ENCODE data around the gene SETD6. TPM values are rescaled to one million over a fixed set of nuclear protein-coding genes. Genes with fewer than 3 reads are reported as not detected.

SETD6 gene
- total RNA-seq, 1 donor from 2014 or later: 23.2 TPM

DNA sequence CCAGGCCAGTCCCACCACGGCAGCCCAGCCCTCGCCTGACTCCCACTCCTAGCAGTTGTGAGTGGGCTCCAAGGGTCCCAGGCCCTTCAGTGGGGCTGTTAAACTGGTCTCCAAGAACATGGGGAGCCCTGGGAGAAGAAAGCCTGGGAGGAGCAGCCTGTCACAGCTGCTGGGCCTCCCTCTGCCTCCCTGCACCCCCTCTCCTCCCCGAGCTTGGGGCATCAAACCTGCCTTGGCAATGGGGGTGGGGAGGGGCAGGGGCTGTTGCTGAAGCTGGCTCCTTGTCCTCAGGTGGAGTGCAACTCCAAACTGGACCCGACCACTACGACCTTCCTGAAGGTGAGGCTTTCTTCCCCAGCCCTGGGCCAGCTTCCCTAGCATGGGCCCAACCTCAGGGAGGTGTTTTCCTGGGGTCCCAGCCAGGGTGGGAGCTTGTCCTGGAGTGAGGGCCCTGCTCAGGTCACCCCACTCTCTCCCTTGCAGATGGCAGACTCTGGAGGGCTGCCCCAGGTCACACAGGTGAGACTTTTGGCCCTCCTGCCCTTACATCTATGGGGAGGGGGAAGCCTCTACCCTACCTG lies 6.6 kb upstream of the SETD6 start:
- TF ChIP-seq, protein P1, sequence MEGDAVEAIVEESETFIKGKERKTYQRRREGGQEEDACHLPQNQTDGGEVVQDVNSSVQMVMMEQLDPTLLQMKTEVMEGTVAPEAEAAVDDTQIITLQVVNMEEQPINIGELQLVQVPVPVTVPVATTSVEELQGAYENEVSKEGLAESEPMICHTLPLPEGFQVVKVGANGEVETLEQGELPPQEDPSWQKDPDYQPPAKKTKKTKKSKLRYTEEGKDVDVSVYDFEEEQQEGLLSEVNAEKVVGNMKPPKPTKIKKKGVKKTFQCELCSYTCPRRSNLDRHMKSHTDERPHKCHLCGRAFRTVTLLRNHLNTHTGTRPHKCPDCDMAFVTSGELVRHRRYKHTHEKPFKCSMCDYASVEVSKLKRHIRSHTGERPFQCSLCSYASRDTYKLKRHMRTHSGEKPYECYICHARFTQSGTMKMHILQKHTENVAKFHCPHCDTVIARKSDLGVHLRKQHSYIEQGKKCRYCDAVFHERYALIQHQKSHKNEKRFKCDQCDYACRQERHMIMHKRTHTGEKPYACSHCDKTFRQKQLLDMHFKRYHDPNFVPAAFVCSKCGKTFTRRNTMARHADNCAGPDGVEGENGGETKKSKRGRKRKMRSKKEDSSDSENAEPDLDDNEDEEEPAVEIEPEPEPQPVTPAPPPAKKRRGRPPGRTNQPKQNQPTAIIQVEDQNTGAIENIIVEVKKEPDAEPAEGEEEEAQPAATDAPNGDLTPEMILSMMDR (IDR thresholded peaks at IDR 0.05; ENCODE audit: insufficient read depth, low read length, severe bottlenecking): no peak
- DNase-seq (ENCODE audit: low read depth) (no peak), FAIRE-seq (no peak)
- H3K36me3 ChIP-seq (ENCODE audit: control insufficient read depth, insufficient read depth, low read length): no peaks in the 10 kb centered on the region
- H3K4me3 ChIP-seq (ENCODE audit: low read depth, low read length): no peak overlapping the region
- H3K27me3 ChIP-seq (ENCODE audit: control insufficient read depth, insufficient read depth, low read length): no peaks in the 10 kb centered on the region

- TF ChIP-seq, protein P1 (IDR thresholded peaks at IDR 0.05; ENCODE audit: insufficient read depth, low read length, severe bottlenecking): no peak
- Histone ChIP-seq H3K27me3 (ENCODE audit: control insufficient read depth, insufficient read depth, low read length) (no peaks in the 10 kb centered on the region), H3K36me3 (ENCODE audit: control insufficient read depth, insufficient read depth, low read length) (no peaks in the 10 kb centered on the region), H3K4me3 (ENCODE audit: low read depth, low read length) (no peak overlapping the region)
- no peak for DNase-seq (ENCODE audit: low read depth)
- no peak for FAIRE-seq
Observed at GRCh38 chr16:58509256-58510096, 5.8 kb upstream of the SETD6 start.

- H3K4me3 ChIP-seq (ENCODE audit: low read depth, low read length): no peak overlapping the region
- FAIRE-seq (no peak), DNase-seq (ENCODE audit: low read depth) (no peak)
- TF ChIP-seq, protein P1 (IDR thresholded peaks at IDR 0.05; ENCODE audit: insufficient read depth, low read length, severe bottlenecking): no peak
- H3K27me3 ChIP-seq (ENCODE audit: control insufficient read depth, insufficient read depth, low read length): no peaks in the 10 kb centered on the region
- no peaks in the 10 kb centered on the region for H3K36me3 ChIP-seq (ENCODE audit: control insufficient read depth, insufficient read depth, low read length)
Observed at GRCh38 chr16:58510097-58510775, 5.1 kb upstream of the SETD6 start.

DNA sequence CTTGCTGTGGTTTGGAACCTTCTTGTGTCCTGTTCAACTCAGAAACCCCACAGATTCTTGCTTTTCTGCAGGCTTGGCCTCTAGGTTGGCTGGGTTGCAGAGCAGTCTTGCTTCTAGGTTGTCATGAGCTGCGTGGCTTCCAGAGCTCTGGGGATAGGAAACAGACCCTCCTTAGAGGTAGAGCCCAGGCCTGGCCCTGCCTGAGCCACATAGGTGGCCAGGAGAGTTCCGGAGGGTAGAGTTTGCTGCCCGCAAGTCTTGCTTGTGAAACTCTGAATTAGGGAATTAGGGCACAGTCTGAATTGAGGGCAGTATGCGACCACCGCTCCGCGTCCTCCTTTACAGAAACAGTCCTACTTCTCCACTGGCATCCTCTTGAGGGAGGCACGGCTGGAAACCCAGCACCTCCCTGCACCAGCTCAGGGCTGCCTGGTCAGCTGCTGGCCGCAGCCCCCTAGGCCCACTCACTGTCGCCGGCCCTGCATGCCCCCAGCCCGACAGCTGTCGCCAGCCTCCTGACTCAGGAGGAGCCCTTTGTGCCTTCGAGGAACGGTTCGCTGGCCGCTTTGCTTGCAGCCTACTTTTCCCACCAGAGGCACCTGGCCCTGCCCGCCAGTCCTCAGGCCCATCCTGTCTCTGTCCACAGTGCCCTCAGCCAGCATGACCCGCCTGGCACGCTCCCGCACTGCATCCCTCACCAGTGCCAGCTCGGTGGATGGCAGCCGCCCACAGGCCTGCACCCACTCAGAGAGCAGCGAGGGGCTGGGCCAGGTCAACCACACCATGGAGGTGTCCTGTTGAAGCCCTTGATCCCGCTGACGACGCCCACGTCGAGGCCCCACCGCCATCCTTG lies 4.3 kb upstream of the SETD6 start:
- no peak overlapping the region for H3K4me3 ChIP-seq (ENCODE audit: low read depth, low read length)
- TF ChIP-seq, protein P1 (IDR thresholded peaks at IDR 0.05; ENCODE audit: insufficient read depth, low read length, severe bottlenecking): no peak
- H3K36me3 ChIP-seq (ENCODE audit: control insufficient read depth, insufficient read depth, low read length): no peaks in the 10 kb centered on the region
- DNase-seq (ENCODE audit: low read depth) (no peak), FAIRE-seq (no peak)
- H3K27me3 ChIP-seq (ENCODE audit: control insufficient read depth, insufficient read depth, low read length): no peaks in the 10 kb centered on the region

DNA sequence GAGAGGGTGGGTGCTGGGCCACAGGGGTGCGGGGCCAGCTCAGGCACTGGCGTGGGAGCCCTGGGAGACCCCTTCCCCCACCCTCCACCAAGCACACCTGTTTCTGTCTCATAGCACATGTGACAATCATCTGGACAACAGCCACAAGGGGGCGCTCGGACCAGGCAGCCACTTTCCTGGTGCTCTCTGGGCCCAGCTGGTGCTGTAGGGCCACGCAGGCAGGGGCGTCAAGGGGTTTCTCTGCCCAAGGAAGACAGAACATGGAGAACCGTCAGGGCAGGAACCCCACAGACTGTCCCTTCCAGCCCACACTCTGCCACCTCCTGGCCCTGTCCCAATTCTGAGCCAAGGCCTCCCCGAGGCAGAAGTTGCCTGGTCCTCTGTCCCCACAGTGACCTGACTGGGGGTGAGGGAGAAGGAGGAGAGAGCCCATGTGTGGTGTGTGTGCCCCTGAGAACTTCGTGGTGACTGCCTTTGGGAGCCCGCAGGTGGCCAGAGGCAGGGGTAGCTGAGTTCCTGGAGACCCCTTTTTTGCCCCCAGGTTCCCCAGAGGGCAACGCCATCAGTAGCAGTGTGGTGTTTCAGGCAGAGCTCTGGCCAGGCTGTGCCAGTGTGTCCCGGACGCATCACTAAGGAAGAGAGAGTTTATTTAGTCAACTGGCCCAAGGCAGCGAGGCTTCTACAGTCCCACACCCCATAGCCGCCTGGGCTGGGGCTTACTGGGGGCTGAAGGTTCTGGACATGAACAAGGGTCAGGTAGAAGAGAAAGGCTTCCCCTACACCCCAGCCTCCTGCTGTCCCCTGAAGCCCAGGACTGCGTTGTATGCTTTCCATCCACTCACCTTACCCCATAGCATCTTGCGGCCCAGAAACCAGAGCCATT lies 3.1 kb upstream of the SETD6 start:
- Histone ChIP-seq H3K4me3 (ENCODE audit: low read depth, low read length) (no peak overlapping the region), H3K36me3 (ENCODE audit: control insufficient read depth, insufficient read depth, low read length) (peaks cover 3% of the 10 kb centered on the region), H3K27me3 (ENCODE audit: control insufficient read depth, insufficient read depth, low read length) (no peaks in the 10 kb centered on the region)
- TF ChIP-seq, protein P1 (IDR thresholded peaks at IDR 0.05; ENCODE audit: insufficient read depth, low read length, severe bottlenecking): peak; percentile 86
- no peak for FAIRE-seq
- peak; percentile 44 for DNase-seq (ENCODE audit: low read depth)
